RWPE2 (cell line): Measurements from ENCODE around the gene RAET1E.

Experiments
- ATAC-seq: fragments of 200-7000 bp; cut with Tn5 transposase; 3 replicates; pipeline ENCODE4 v1.9.1; 2021; ENCODE audit warnings: low read depth
- DNase-seq: peaks from one replicate; pipeline ENCODE4 v3.0.0-alpha.2; 2020; ENCODE audit warnings: low spot score
- H3K27ac ChIP-seq: fragments of 450-650 bp; 2 replicates; pipeline ENCODE4 v1.5.1; 2017; ENCODE audit warnings: mild to moderate bottlenecking; ENCODE audit not compliant: poor library complexity, severe bottlenecking
- H3K27me3 ChIP-seq: fragments of 250-450 bp; sonication (Bioruptor Pico); 2 replicates; pipeline ENCODE4 v1.5.1; 2021; ENCODE audit warnings: mild to moderate bottlenecking, moderate library complexity; ENCODE audit not compliant: insufficient read depth, poor library complexity, severe bottlenecking
- H3K36me3 ChIP-seq: fragments of 250-450 bp; sonication (Bioruptor Pico); 2 replicates; pipeline ENCODE4 v1.5.1; 2020; ENCODE audit warnings: low read depth, mild to moderate bottlenecking, moderate library complexity
- H3K4me1 ChIP-seq: fragments of 250-450 bp; sonication (Bioruptor Pico); 2 replicates; pipeline ENCODE4 v1.5.1; 2021; ENCODE audit warnings: mild to moderate bottlenecking, moderate library complexity; ENCODE audit not compliant: insufficient read depth, poor library complexity, severe bottlenecking
- H3K4me3 ChIP-seq: fragments of 250-450 bp; sonication (Bioruptor Pico); 2 replicates; pipeline ENCODE4 v1.5.1; 2021; ENCODE audit warnings: mild to moderate bottlenecking, moderate library complexity; ENCODE audit not compliant: severe bottlenecking
- H3K9me3 ChIP-seq: fragments of 250-450 bp; sonication (Bioruptor Pico); 2 replicates; pipeline ENCODE4 v1.5.1; 2021; ENCODE audit warnings: mild to moderate bottlenecking, moderate library complexity; ENCODE audit not compliant: severe bottlenecking
- CTCF ChIP-seq: fragments of 450-650 bp; IDR thresholded peaks from one replicate; pipeline ENCODE4 v1.5.1; 2017; ENCODE audit warnings: mild to moderate bottlenecking, moderate library complexity; ENCODE audit not compliant: poor library complexity, severe bottlenecking

RAET1E gene

GRCh38 chr6:149941583-149942460 lies 43.9 kb upstream of the RAET1E start, which contains the start of gene ULBP2:
Gene ULBP2, plus strand, starts transcription at chr6:149942014. Its CDS starts 59 bp downstream, at chr6:149942073.
- peak within 1 kb of the TSS; percentile 56 for H3K4me3 ChIP-seq

GRCh38 chr6:149940672-149940982 lies 42.7 kb upstream of the RAET1E start:
- Histone ChIP-seq H3K4me3 (no peak overlapping the region), H3K27me3 (no peaks in the 10 kb centered on the region)

More at GRCh38 chr6:149941583-149942460, 43.9 kb upstream of the RAET1E start, which contains the start of gene ULBP2:
- Histone ChIP-seq H3K27ac (peak within 1 kb of the TSS; percentile 19), H3K36me3 (no peaks in the 10 kb centered on the region), H3K4me1 (no peaks in the 10 kb centered on the region), H3K27me3 (no peaks in the 10 kb centered on the region), H3K9me3 (no peaks in the 10 kb centered on the region)
- DNase-seq (peak; percentile 93), ATAC-seq (peak; percentile 83)
- TF ChIP-seq CTCF: no peak

GRCh38 chr6:149939909-149940671 lies 42.2 kb upstream of the RAET1E start:
- no peak for DNase-seq
- no peak for ATAC-seq
- Histone ChIP-seq H3K27me3 (no peaks in the 10 kb centered on the region), H3K9me3 (no peaks in the 10 kb centered on the region), H3K36me3 (no peaks in the 10 kb centered on the region), H3K4me3 (no peak overlapping the region), H3K4me1 (no peaks in the 10 kb centered on the region), H3K27ac (no peak overlapping the region)
- no peak for TF ChIP-seq CTCF

More at GRCh38 chr6:149940672-149940982, 42.7 kb upstream of the RAET1E start:
- no peaks in the 10 kb centered on the region for H3K9me3 ChIP-seq
- no peak overlapping the region for H3K27ac ChIP-seq
- no peak for DNase-seq
- no peaks in the 10 kb centered on the region for H3K4me1 ChIP-seq
- no peaks in the 10 kb centered on the region for H3K36me3 ChIP-seq
- ATAC-seq: no peak
- no peak for TF ChIP-seq CTCF

- no peaks in the 10 kb centered on the region for H3K27me3 ChIP-seq
- DNase-seq (no peak), ATAC-seq (no peak)
- H3K4me3 ChIP-seq: no peak overlapping the region
- H3K27ac ChIP-seq: no peak overlapping the region
- no peak for TF ChIP-seq CTCF
- H3K9me3 ChIP-seq: no peaks in the 10 kb centered on the region
- H3K36me3 ChIP-seq: no peaks in the 10 kb centered on the region
- H3K4me1 ChIP-seq: no peaks in the 10 kb centered on the region
These were observed 41.4 kb upstream of the RAET1E start for GRCh38 chr6:149939356-149939648.
